NAMALWA (cell line): Measurements from ENCODE around the gene C1orf94.

Experiments
- DNase-seq: peaks from one replicate; pipeline ENCODE4 v3.0.0-alpha.2; 2015; ENCODE audit warnings: low spot score

Gene C1orf94

DNA sequence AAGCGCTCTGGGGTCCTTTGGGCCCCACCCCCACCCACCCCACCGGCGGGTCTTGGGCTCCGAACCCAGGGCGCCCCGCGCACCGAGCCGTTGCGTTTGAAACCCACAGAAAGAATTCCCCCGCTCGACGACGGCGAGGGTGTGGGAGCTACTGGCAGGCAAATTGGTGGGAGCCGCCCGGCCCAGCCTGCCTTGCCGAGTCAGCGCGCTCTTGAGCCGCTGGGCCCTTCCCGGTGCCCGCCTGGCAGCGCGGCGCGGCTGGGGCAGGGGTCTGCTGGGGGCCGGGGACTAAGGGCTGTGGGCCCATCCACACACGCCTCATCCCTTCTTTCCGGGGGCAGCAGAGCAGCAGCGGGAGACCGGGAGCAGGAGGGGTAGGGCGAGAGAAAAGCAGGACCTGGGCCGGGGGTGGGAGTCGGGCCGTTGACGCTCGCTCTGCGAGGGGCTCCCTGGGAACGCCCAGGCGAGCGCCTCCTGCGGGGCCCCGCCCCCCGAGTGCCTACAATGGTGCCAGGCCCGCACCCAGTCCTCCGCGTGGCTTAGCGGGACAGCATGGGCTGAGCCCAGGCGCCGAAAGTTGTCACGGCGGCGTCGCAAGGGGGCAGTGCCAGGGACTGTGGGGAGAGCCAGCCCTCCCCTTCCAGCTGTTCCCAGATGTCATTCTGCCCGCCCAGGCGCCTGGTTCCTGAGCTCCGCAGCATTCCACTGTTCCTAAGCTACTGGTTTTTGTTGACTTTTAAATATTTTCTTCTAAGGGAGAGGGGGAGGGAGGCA, at the start of gene C1orf94:
TSS of gene C1orf94 (plus strand) at position 78 of the 774 bp plus-strand sequence. CDS start 883 bp downstream, outside the sequence.
- DNase-seq: no peak

DNA sequence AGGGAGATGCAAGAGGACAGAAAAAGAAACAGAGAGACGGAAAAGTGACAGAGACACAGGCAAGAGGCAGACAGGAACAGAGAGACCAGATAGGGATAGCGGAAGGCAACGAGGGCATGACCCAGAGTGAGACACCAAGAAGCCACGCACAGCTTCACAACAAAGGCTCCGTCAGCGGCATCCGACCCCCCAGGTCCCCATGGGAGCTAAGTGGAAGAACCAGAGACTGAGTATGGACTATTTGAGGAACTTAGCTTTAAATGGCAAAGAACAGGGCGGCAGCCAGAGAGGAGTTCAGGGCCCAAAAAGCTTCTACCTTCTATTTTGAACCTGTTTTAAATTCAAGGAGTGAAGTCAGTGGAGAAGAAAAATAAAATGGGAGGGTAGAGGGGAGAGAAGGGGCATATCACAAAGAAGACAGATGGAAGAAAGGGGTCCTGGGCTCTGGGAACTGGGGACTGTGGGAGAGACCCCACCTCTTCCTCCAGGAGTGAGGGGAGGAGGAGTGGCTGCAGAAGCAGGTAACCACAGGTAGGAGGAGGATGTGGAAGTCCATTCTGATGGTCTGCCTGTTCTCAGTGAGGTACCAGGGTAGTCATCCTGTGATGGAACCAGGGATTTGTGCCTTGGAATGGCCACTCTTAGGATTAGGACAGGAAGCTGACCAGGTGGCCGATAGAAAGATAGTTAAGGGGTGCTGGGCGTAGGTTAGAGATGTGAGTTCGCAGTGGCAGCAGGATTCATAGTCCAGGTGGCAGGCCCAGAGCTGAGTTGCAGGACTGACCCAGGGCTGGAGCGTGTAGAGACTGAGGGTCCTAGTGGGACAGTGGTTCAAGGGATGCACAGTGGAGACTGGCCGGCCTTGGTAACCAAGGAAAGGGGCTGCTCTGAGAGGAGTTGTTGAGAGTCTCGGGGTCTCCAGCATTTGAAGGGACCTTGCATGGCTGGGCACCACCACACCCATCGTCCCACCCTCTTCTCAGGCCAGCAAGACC, 49.4 kb upstream of the C1orf94 start:
- no peak for DNase-seq

DNA sequence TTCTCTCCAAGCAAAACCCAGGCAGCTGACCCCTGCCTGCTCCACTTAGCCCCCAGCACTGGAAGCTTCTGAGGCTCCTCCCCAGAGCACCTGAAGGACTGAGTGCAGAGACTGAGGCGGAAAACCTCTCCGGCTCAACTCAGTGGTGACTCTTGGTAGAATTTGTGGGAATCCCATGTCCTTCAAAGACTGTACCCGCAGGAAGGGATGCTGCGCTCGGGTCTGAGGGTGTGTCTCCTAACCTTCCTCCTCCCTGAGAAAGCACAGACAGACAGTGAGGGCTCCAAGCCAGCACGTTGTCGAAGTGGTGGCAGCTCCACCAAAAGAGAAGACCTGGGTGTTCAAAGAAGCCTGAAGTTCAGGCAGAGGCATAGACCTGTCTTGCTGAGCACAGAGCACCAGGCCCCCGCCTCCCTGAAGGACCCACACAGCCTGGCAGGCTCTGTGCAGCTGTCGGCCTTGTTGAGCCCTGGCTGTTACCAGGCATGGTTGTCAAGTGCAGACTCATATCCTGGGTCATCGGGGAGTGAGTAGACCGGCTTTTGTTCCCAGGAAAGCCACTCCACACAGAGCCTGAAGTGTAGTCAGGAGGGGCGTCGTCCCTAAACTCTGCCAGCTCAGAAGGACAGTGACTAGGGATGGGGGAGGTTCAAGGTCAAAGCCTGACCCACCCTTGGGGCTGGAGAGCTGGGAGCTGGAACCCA, 48.4 kb upstream of the C1orf94 start:
- no peak for DNase-seq

DNA sequence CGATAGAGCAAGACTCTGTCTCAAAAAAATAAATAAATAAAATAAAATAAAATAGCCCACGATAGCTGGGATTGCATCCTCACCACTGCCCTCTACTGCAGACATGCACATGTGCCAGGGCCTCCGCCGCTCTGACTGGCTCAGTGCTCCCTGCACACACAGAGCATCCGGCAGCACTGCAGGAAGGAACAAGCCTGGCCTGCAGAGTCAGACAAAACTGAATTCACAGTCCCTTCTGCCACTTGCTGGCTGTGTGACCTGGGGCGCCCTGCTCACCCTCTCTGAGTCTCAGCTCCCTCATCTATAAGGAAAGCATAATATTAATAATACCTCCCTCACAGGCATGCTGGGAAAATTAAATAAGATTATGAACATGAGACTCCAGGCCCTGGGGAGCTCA, 47.1 kb upstream of the C1orf94 start:
- DNase-seq: no peak

DNA sequence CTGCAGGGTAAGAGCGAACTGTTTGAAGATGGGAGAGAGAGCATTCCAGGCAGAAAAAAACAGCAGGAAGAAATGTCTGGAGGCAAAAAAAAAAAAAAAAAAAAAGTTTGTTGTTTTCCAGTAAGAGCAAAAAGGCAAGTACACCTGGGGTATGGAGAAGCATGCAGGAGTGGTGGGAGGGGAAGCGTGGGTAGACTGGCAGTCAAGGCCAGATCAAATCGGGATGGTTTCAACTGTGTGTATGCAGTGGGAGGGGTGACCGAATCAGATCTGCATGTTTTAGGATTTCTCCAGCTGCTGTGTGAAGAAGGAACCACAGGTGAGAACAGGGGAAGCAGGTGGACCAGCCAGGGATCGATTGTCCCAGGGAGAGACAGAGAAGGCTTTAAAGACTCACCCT, 46.4 kb upstream of the C1orf94 start:
- DNase-seq: no peak

GRCh38 chr1:34131396-34132160, 45.1 kb upstream of the C1orf94 start:
- no peak for DNase-seq

GRCh38 chr1:34132161-34132420, 44.6 kb upstream of the C1orf94 start:
- no peak for DNase-seq

- DNase-seq: no peak
Measured at GRCh38 chr1:34137411-34137810, 39.3 kb upstream of the C1orf94 start.

DNA sequence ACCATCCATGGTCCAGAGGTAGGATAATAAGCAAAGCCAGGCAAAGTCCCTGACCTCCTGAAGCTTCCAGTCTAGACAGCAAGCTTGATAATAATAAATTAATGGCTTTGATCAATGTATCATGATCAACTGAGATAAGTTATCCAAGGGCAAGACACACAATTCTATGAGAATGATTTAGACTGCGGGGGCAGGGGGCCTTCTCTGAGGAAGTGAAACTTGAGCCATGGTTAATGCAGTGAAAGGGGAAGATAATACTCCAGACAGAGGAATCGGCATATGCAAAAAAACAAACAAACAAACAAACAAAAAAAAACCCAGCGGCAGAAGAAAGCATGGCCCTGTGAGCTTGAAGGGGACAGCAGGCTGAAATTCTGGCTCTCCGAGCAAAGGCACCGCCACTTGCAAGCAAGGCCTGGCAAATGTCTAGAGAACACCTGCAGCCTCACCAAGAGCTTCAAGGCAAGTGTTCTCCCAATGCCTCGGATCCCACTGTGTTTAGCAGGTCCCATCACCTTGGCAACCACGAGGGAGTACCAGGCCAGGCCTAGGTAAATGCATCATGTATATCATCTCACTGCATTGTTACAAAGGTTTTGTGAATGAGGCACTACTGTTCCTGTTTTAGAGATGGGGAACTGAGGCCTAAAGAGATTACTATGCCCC, 36.6 kb upstream of the C1orf94 start:
- no peak for DNase-seq

GRCh38 chr1:34143975-34144374, 32.7 kb upstream of the C1orf94 start:
- no peak for DNase-seq

GRCh38 chr1:34144766-34145165, 31.9 kb upstream of the C1orf94 start:
- no peak for DNase-seq

DNA sequence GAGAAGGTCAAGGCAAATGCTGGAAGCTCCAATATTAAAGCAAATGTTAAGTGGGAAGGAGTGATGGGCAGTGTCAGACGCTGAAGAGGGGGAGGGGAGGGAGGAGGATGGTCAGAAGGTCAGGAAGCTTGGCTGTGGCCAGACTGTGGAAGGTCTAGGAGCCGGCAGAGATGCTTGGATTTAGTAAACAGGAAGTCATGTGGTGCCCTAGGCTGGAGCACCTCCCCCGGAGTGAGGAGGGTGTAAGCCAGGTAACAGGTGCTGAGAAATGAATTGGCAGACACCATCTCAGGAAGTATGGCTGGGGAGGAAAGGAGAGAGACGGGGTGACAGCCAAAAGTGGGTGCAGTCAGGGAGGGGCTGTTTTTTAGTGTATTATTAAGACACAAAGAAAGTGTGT, 29.4 kb upstream of the C1orf94 start:
- no peak for DNase-seq

DNA sequence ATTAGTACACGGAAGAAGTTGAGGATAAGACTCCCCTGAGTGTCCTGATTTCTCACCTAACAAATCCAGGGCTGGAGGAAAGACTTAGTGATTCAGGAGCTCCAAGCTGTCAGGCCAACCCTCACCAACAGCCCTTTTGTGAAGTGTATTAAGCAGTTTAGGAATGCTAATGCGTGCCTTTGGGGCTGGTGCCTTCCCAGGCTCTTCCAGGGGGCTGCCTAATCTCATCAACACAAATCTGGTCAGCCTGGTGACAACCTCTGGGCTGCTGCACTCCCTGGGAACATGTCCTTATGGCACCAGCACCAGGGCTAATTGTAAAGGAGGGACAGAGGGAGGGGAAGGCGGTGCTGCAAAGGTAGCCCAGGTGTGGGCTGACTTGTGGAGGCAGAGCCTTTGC, 27.2 kb upstream of the C1orf94 start:
- no peak for DNase-seq

- DNase-seq: no peak
Measured at GRCh38 chr1:34153246-34153645, 23.5 kb upstream of the C1orf94 start.

DNA sequence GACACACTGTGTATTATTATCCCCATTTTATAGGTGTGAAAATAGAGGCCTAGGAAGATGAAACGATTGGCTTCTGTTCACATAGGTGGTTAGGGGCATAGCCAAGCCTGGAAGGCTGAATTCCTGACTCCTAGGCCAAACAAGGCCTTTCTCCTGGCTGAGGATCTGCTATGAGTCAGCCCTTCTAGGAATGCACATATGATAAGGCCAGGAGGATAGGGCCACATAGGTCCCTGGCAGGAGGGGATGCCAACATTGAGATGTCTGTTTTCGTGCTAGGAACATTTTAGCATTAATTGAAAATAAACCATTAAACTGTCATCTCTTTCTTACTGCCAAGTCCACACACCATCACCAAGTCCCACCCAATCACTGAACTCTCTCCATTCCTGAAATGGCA, 20.8 kb upstream of the C1orf94 start:
- DNase-seq: no peak

- DNase-seq: peak; percentile 3
Measured at GRCh38 chr1:34156739-34157138, 20.0 kb upstream of the C1orf94 start.

- no peak for DNase-seq
Measured at GRCh38 chr1:34162852-34163766, 13.6 kb upstream of the C1orf94 start.

DNA sequence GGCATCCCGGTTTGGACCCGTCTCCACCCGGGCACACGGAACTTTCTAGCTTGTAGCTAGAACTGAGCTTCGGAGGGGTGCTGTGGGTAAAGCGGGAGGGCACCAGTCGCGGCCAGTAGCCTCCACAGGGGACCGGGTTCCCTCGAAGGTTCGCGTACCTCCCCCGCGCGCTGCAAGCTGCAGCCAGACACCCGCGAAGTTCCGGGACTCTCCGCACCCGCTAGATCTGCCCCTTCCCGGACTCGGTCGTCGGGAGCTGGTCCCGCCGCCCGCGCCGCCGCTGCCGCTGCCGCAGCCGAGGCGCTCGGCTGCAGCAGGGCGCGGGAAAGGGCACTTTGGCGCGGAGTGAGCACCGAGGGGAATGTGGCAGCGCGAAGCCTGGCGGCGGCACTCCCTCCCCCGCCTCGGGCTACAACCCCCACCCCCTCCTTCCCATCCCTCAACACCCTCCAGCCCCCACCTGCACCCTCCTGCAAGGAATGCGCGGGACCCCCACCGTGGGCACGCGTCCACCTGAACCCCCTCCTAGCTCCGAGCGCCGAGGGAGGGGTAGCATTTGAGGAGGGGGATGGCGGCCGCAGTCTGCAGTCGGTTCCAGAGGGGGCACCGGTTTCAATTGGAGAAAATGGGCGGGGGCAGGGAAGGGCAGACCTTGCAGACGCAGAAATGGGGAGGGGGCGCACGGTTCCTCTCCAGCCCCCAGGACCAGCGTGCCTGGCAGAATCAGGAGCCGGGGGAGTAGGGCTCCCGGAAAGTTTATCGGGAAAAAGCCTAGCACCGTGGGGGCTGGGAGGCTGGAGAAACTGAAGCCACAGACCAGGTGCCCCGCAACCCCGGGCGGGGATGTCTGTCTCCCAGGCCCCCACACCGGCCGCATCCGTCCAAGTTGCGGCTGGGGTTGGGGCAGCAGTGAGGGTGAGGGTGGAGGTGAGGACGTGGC, 12.6 kb upstream of the C1orf94 start:
- DNase-seq: no peak

DNA sequence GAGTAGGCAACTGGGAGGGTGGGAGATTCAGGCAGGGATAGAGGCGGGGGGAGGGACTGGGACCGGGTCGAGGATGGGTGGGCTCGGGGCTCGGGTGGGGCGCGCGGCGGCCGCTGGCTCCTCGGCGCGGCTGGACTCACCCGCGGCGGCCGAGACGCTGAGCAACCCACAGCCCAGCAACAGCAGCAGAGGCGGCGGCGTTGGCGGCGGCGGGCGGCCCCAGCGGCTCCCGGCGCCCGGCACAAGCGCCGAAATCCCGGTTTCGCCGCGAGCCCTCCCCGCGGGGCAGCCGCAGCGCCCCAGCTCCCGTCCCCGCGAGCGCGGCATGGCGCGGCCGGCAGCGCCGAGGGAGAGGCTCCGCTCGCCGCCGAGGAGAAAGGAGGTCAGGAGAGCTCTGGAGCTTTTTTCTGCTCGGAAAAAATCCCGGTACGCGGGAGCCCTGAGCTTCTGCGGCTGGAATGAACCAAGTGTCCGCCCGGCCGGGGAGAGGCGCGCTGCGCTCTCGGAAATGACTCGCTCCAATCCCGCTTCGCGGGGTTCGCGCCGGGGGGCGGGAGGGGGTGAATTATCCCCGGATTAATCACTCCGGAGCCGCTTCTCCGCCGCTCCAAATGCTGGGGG, 11.8 kb upstream of the C1orf94 start, which contains the start of gene CSMD2:
TSS of gene CSMD2 (minus strand) at position 460 of the 621 bp plus-strand sequence. CDS start at position 327, 133 bp downstream.
- no peak for DNase-seq
